Chondrocyte (in vitro differentiated cells): ENCODE measurements around the gene UBE2G2. TPM values are rescaled to one million over a fixed set of nuclear protein-coding genes. Genes with fewer than 3 reads are reported as not detected.

Experiments
- DNase-seq: peaks from one replicate; pipeline ENCODE4 v3.0.0; 2021; ENCODE audit warnings: mixed read lengths, low spot score
- H3K27ac Mint-ChIP-seq: one replicate; pipeline ENCODE4 v1.8.0; 2021; ENCODE audit warnings: mild to moderate bottlenecking, moderate library complexity, mixed read lengths; ENCODE audit not compliant: unreplicated experiment
- H3K27me3 Mint-ChIP-seq: 2 replicates; pipeline ENCODE4 v1.8.0; 2021; ENCODE audit warnings: low read depth, mixed read lengths
- H3K36me3 Mint-ChIP-seq: 2 replicates; pipeline ENCODE4 v1.8.0; 2021; ENCODE audit warnings: low read depth, mixed read lengths
- H3K4me1 Mint-ChIP-seq: 2 replicates; pipeline ENCODE4 v1.8.0; 2021; ENCODE audit warnings: low read depth, mild to moderate bottlenecking, mixed read lengths
- H3K4me3 Mint-ChIP-seq: one replicate; pipeline ENCODE4 v1.8.0; 2021; ENCODE audit warnings: mild to moderate bottlenecking, moderate library complexity, mixed read lengths; ENCODE audit not compliant: unreplicated experiment
- H3K9me3 Mint-ChIP-seq: 2 replicates; pipeline ENCODE4 v1.8.0; 2021; ENCODE audit warnings: low read depth, mixed read lengths
- total RNA-seq: library from RNA; stranded (reverse); gene quantifications from 3 replicates; pipeline ENCODE4 v1.2.1, GENCODE V29; 2021
- TF ChIP-seq, protein P1 (sequence below): fragments of 200-600 bp; sonication (generic); IDR thresholded peaks from 2 replicates; pipeline ENCODE4 v1.5.0; 2021; ENCODE audit warnings: antibody characterized with exemption, mild to moderate bottlenecking, moderate library complexity

The UBE2G2 gene
- total RNA-seq, 1 donor from 2014 or later, result 48.5 TPM

DNA sequence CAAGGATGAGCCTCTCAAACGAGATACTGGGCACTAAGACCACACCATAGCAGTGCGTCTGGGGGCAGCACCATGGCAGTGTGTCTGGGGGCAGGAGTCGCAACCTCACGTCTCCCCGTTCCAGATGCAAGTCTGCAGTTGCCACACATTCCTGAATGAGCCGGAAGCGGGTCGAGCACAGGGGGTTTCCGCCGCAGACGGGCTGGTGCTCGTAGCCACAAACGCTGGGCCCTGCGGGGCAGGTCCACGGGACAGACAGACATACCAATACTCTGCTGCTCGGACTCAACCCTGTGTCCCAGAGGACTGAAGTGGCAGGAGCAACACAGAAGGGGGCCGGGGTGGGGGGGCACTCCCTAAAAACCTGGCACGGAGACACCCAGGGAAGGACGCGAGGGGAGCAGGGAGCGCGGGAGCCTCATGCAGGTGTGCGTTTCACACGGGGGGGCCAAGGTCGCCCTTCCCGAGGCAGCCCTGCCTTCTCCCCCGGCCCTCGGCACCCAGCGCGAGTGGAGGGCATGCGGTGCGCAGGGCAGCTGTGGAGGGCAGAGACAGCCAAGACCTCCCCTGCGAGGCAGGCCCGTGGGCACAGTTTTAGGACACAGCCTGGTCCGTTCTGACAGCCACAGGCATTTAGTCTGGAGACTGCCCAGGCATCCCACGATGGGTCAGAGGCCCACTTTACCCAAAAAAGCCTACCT, 47.4 kb upstream of the UBE2G2 start:
- peaks cover 2% of the 10 kb centered on the region for H3K27me3 Mint-ChIP-seq
- H3K9me3 Mint-ChIP-seq, result no peaks in the 10 kb centered on the region
- H3K4me3 Mint-ChIP-seq, result no peak overlapping the region
- DNase-seq, result peak; percentile 84
- H3K27ac Mint-ChIP-seq, result no peak overlapping the region
- H3K36me3 Mint-ChIP-seq, result peaks cover 19% of the 10 kb centered on the region
- TF ChIP-seq, protein P1, sequence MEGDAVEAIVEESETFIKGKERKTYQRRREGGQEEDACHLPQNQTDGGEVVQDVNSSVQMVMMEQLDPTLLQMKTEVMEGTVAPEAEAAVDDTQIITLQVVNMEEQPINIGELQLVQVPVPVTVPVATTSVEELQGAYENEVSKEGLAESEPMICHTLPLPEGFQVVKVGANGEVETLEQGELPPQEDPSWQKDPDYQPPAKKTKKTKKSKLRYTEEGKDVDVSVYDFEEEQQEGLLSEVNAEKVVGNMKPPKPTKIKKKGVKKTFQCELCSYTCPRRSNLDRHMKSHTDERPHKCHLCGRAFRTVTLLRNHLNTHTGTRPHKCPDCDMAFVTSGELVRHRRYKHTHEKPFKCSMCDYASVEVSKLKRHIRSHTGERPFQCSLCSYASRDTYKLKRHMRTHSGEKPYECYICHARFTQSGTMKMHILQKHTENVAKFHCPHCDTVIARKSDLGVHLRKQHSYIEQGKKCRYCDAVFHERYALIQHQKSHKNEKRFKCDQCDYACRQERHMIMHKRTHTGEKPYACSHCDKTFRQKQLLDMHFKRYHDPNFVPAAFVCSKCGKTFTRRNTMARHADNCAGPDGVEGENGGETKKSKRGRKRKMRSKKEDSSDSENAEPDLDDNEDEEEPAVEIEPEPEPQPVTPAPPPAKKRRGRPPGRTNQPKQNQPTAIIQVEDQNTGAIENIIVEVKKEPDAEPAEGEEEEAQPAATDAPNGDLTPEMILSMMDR, result no peak
- H3K4me1 Mint-ChIP-seq, result peaks cover 18% of the 10 kb centered on the region

DNA sequence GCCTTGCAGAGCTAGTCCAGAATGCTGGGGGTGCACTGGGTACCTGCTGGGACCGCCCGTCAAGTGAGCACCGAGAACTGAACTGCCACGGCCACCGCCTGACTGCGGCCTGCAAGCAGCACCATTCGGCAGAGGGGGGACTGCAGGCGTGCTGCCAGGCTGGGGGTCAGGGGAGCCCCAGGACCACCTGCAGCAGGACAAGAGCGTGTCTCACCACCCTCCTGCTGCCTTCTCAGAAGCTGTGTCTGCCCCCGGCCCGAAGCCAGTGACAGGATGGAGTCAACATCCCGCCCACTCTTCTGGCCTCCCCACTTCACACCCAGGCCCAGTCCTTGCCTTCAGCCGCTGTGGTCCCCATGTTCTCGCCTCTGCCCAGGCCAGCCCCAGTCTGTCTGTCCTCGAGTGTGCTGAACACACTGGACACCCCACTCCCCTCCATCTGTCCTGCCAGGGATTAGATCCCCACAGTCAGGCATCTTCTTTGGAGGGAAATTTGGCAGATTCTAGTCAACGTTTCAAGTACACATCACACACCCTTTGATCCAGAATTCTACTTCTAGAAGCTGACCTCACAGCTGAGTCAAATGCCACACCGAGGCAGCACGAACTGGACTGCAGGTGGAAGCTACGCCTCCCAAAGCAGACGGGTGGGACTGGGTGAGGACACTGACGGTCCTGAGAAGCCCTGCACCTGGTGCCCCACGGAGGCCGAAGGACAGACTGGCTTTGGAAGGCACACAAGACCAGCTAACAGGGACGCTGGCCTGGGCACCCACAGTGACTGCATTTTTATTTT, 45.8 kb upstream of the UBE2G2 start:
- Mint-ChIP-seq H3K4me3 (no peak overlapping the region), H3K27me3 (peaks cover 4% of the 10 kb centered on the region), H3K4me1 (peaks cover 18% of the 10 kb centered on the region), H3K27ac (no peak overlapping the region), H3K9me3 (no peaks in the 10 kb centered on the region), H3K36me3 (peaks cover 17% of the 10 kb centered on the region)
- TF ChIP-seq, protein P1, result no peak
- DNase-seq, result no peak

DNA sequence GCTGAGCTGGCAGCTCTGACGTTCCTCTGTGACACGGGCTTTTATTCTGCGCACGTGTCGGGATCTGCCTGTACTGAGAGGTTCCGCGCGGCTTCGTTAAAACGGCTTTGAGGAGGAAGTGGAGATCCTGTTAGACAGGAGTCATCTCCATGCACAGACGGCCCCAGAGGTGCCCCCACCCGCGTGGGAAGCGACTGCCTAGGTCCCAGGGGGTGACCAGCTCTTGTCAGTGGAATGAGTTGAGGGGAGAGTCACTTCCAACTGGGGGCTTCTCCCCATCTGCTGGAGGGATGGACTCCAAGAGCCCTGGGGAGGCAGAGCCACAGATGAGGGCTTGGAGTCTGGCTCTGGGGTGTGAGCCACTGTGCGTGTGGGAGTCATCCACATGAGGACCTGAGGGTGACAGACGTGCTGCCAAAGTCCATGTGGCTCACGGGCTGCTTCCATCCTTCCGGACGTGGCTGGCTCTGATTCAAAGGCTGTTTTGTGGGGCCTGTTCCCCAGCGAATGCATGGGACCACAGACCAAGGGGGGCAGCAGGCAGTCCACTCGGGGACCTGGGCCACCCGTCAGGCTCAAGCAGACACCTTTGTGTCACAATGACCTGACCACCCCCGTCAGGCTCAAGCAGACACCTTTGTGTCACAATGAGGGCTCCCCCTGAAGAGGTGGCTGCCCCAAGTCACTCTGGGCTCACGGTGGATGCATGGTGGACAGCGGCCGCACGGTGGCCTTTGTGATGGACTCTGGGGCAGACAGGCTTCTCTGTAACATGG, 45.1 kb upstream of the UBE2G2 start:
- Mint-ChIP-seq H3K36me3 (peaks cover 13% of the 10 kb centered on the region), H3K9me3 (no peaks in the 10 kb centered on the region), H3K4me1 (peaks cover 18% of the 10 kb centered on the region), H3K27ac (no peak overlapping the region), H3K27me3 (peaks cover 9% of the 10 kb centered on the region), H3K4me3 (no peak overlapping the region)
- DNase-seq, result no peak
- TF ChIP-seq, protein P1, result no peak

DNA sequence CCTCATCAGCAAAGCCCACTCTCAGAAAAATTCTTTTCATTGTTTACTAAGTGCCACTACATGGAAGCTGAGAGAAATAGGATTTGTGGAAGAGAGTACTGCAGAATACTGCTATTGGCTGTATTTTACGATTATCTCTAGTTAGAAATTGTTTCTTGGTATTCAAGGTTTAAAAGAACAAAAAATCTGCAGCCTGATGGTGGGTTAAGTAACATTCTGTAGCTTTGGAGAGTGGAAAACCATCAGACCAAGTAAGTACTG, 44.5 kb upstream of the UBE2G2 start:
- TF ChIP-seq, protein P1, result peak; percentile 49
- DNase-seq, result no peak
- peaks cover 13% of the 10 kb centered on the region for H3K36me3 Mint-ChIP-seq
- H3K9me3 Mint-ChIP-seq, result no peaks in the 10 kb centered on the region
- peaks cover 18% of the 10 kb centered on the region for H3K4me1 Mint-ChIP-seq
- H3K27ac Mint-ChIP-seq, result no peak overlapping the region
- peaks cover 9% of the 10 kb centered on the region for H3K27me3 Mint-ChIP-seq
- no peak overlapping the region for H3K4me3 Mint-ChIP-seq

DNA sequence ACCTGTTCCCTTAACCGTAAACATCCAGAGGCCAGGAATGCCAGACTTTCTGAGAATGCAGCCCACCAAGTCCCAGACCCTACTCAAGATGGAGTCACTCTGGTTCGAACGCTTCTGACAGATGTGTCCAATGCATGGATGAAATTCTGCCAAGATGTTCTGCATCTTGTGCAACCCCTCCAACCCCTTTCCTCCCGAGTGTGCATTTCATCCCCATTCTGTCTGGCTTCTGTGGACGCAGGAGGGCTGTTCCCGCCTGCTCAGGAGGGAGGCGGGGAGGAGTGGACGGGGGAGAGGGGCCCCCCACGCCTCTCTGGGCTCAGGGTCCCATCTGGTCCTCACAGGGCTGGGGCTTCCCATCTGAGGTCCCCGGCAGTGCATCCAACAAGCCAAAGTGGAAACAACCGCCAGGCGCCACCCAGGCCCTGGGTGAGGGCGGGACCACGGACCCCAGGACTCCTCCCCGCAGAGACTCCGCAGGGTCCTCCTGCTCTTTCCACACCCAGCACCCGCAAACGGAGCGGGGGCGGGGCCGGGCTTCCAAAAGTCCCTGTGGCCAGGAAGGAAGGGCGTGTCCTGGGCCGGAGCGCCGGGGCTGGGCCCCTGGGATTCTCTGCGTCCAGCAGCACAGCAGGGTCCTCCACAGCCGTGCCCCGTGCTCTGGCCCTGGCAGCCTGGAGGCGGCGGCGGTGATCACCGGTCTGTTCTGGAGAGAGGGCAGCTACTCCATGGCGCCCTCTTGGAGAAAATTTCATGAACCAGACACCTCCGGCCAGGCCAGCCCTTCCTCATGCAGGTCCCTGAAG, 44.0 kb upstream of the UBE2G2 start:
- peaks cover 18% of the 10 kb centered on the region for H3K4me1 Mint-ChIP-seq
- peaks cover 9% of the 10 kb centered on the region for H3K27me3 Mint-ChIP-seq
- no peaks in the 10 kb centered on the region for H3K9me3 Mint-ChIP-seq
- DNase-seq, result no peak
- H3K36me3 Mint-ChIP-seq, result peaks cover 9% of the 10 kb centered on the region
- H3K4me3 Mint-ChIP-seq, result no peak overlapping the region
- H3K27ac Mint-ChIP-seq, result no peak overlapping the region
- TF ChIP-seq, protein P1, result peak; percentile 76
